SK-N-MC (cell line): ENCODE results near the gene PRDM15.

Experiments used
- EZH2 ChIP-seq: fragments of 200-600 bp; sonication (generic); IDR thresholded peaks from one replicate; pipeline ENCODE4 v1.6.1; 2017; ENCODE audit warnings: antibody characterized with exemption
- FOXP2 ChIP-seq: optimal IDR thresholded peaks from 2 replicates; pipeline ENCODE3; 2011; ENCODE audit warnings: mild to moderate bottlenecking, moderate library complexity; ENCODE audit not compliant: insufficient read depth; ENCODE audit errors: extremely low read length, control extremely low read depth
- POLR2AphosphoS5 ChIP-seq: IDR thresholded peaks from 2 replicates; pipeline ENCODE4 v1.6.1; 2012; ENCODE audit warnings: mild to moderate bottlenecking, low read depth, low read length, borderline replicate concordance

- TF ChIP-seq EZH2 (no peak), POLR2AphosphoS5 (no peak), FOXP2 (no peak)
Observed at GRCh38 chr21:41819856-41820281, 59.3 kb downstream of the PRDM15 start.
